GM21360 (cell line): Measurements from ENCODE around the gene EIF5.

Source experiments
- ATAC-seq: cut with Tn5 transposase; IDR thresholded peaks from one replicate; pipeline ENCODE4 v1.9.1; 2021; ENCODE audit warnings: mild to moderate bottlenecking, moderate library complexity; ENCODE audit not compliant: unreplicated experiment

EIF5 gene

GRCh38 chr14:103333754-103334643 lies at the start of gene EIF5:
Gene EIF5 (plus strand): TSS chr14:103334237. CDS start chr14:103335861, 1,624 bp downstream.
- ATAC-seq: peak; percentile 81

- ATAC-seq: no peak
Observed at GRCh38 chr14:103284574-103285467, 49.2 kb upstream of the EIF5 start.

- ATAC-seq: no peak
Observed at GRCh38 chr14:103286460-103286859, 47.6 kb upstream of the EIF5 start.

GRCh38 chr14:103286968-103287850 lies 46.8 kb upstream of the EIF5 start:
- ATAC-seq: no peak

GRCh38 chr14:103288076-103288766 lies 45.8 kb upstream of the EIF5 start:
- no peak for ATAC-seq

- no peak for ATAC-seq
Observed at GRCh38 chr14:103290056-103290455, 44.0 kb upstream of the EIF5 start.

GRCh38 chr14:103290494-103290893 lies 43.5 kb upstream of the EIF5 start:
- no peak for ATAC-seq

GRCh38 chr14:103290961-103291360 lies 43.1 kb upstream of the EIF5 start:
- ATAC-seq: no peak

- ATAC-seq: peak; percentile 66
Observed at GRCh38 chr14:103292426-103293374, 41.3 kb upstream of the EIF5 start.

- no peak for ATAC-seq
Observed at GRCh38 chr14:103293465-103293864, 40.6 kb upstream of the EIF5 start.

- no peak for ATAC-seq
Observed at GRCh38 chr14:103294091-103294490, 39.9 kb upstream of the EIF5 start.

GRCh38 chr14:103296007-103296406 lies 38.0 kb upstream of the EIF5 start:
- ATAC-seq: no peak

GRCh38 chr14:103296987-103297386 lies 37.0 kb upstream of the EIF5 start:
- no peak for ATAC-seq

- ATAC-seq: no peak
Observed at GRCh38 chr14:103298620-103299019, 35.4 kb upstream of the EIF5 start.

- ATAC-seq: no peak
Observed at GRCh38 chr14:103301512-103302354, 32.3 kb upstream of the EIF5 start.

- no peak for ATAC-seq
Observed at GRCh38 chr14:103302966-103303365, 31.1 kb upstream of the EIF5 start.

- ATAC-seq: no peak
Observed at GRCh38 chr14:103304706-103305105, 29.3 kb upstream of the EIF5 start.
